GM12891 (cell line): ENCODE data around the gene ACTR5.

ENCODE experiments used
- POLR2A ChIP-seq: IDR thresholded peaks from 2 replicates; pipeline ENCODE4 v1.6.1; 2011; ENCODE audit warnings: low read depth, low read length, control low read depth
- POLR2AphosphoS5 ChIP-seq: IDR thresholded peaks from 2 replicates; pipeline ENCODE4 v1.6.1; 2011; ENCODE audit warnings: low read depth, low read length, control low read depth
- SPI1 ChIP-seq: IDR thresholded peaks from 2 replicates; pipeline ENCODE4 v1.6.1; 2011; ENCODE audit warnings: low read depth, low read length, control low read depth
- TAF1 ChIP-seq: IDR thresholded peaks from 2 replicates; pipeline ENCODE4 v1.6.1; 2011; ENCODE audit warnings: low read depth, low read length, control low read depth

DNA sequence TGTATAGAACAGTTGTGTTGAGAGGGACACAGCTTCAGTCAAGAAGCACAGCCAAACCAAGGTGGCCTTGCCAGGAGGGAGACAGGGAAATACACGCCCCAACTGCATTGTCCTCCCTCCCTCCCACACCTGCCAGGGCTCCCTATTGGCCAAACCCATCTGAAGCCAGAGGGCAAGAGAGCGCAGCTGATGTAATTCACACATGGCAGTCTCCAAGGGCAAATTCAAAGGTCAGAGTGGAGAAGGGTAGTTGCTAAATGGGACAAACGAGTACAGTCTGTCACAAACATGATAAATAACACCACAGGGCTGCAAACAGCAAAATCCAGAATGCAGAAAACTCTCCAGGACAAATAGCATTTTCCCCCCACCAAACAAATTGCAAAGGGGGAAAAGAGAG is 34.0 kb downstream of the ACTR5 start:
- TF ChIP-seq POLR2AphosphoS5 (no peak), POLR2A (no peak), TAF1 (no peak), SPI1 (no peak)
